SK-N-SH treated with all-trans-retinoic acid at 6 μM for 48 hours (cell line): ENCODE data around the gene NLGN4X.

Experiments used
- ATAC-seq: fragments of 200-7000 bp; cut with Tn5 transposase; 3 replicates; pipeline ENCODE4 v1.9.1; 2020; ENCODE audit warnings: mild to moderate bottlenecking, moderate library complexity
- ARNTL ChIP-seq: fragments of 450-650 bp; formaldehyde crosslinking; IDR thresholded peaks from 2 replicates; pipeline ENCODE4 v1.5.0; 2020; ENCODE audit warnings: low read depth, mild to moderate bottlenecking, moderate library complexity, borderline replicate concordance
- BACH2 ChIP-seq: fragments of 250-450 bp; sonication (Bioruptor Pico); IDR thresholded peaks from 2 replicates; pipeline ENCODE4 v1.9.0; 2021; ENCODE audit warnings: mild to moderate bottlenecking, borderline replicate concordance
- CSDC2 ChIP-seq: fragments of 250-450 bp; sonication (Bioruptor Pico); IDR thresholded peaks from 2 replicates; pipeline ENCODE4 v1.5.0; 2020; ENCODE audit warnings: mild to moderate bottlenecking, moderate library complexity
- ESRRG ChIP-seq: fragments of 250-450 bp; sonication (Bioruptor Pico); IDR thresholded peaks from 2 replicates; pipeline ENCODE4 v1.6.1; 2021; ENCODE audit warnings: mild to moderate bottlenecking
- GLIS3 ChIP-seq: fragments of 250-450 bp; sonication (Bioruptor Pico); IDR thresholded peaks from 2 replicates; pipeline ENCODE4 v1.5.0; 2020; ENCODE audit warnings: mild to moderate bottlenecking, moderate library complexity
- ISL1 ChIP-seq: fragments of 250-450 bp; sonication (Bioruptor Pico); IDR thresholded peaks from 2 replicates; pipeline ENCODE4 v2.1.2; 2022; ENCODE audit warnings: mild to moderate bottlenecking, moderate library complexity
- OSR1 ChIP-seq: fragments of 250-450 bp; sonication (Bioruptor Pico); IDR thresholded peaks from 2 replicates; pipeline ENCODE4 v1.8.0; 2022; ENCODE audit warnings: moderate library complexity, mild to moderate bottlenecking, inconsistent platforms
- PATZ1 ChIP-seq: fragments of 250-450 bp; sonication (Bioruptor Pico); IDR thresholded peaks from 2 replicates; pipeline ENCODE4 v1.8.0; 2020; ENCODE audit warnings: mild to moderate bottlenecking, moderate library complexity, borderline replicate concordance
- RARB ChIP-seq: fragments of 250-450 bp; sonication (Bioruptor Pico); IDR thresholded peaks from 2 replicates; pipeline ENCODE4 v1.8.0; 2021; ENCODE audit warnings: mild to moderate bottlenecking, moderate library complexity
- TCF4 ChIP-seq: fragments of 250-450 bp; sonication (Bioruptor Pico); IDR thresholded peaks from 2 replicates; pipeline ENCODE4 v1.8.0; 2021; ENCODE audit warnings: mild to moderate bottlenecking, moderate library complexity, borderline replicate concordance
- TOX ChIP-seq: fragments of 250-450 bp; sonication (Bioruptor Pico); IDR thresholded peaks from 2 replicates; pipeline ENCODE4 v1.8.0; 2021; ENCODE audit warnings: mild to moderate bottlenecking, moderate library complexity, borderline replicate concordance
- TSHZ2 ChIP-seq: fragments of 250-450 bp; sonication (Bioruptor Pico); IDR thresholded peaks from 2 replicates; pipeline ENCODE4 v1.5.0; 2020; ENCODE audit warnings: mild to moderate bottlenecking, moderate library complexity
- ZC3H10 ChIP-seq: fragments of 250-450 bp; sonication (Bioruptor Pico); IDR thresholded peaks from 2 replicates; pipeline ENCODE4 v1.5.1; 2021; ENCODE audit warnings: mild to moderate bottlenecking, moderate library complexity
- ZFP3 ChIP-seq: fragments of 250-450 bp; sonication (Bioruptor Pico); IDR thresholded peaks from 2 replicates; pipeline ENCODE4 v1.5.0; 2020; ENCODE audit warnings: mild to moderate bottlenecking, moderate library complexity
- ZFP30 ChIP-seq: fragments of 450-650 bp; formaldehyde crosslinking; IDR thresholded peaks from 2 replicates; pipeline ENCODE4 v1.5.0; 2022; ENCODE audit warnings: mild to moderate bottlenecking, moderate library complexity
- ZNF565 ChIP-seq: fragments of 450-650 bp; formaldehyde crosslinking; conservative IDR thresholded peaks from 2 replicates; pipeline ENCODE4 v1.5.0; 2020; ENCODE audit warnings: low read depth, mild to moderate bottlenecking, moderate library complexity
- ZNF8 ChIP-seq: fragments of 450-650 bp; formaldehyde crosslinking; IDR thresholded peaks from 2 replicates; pipeline ENCODE4 v1.5.0; 2020; ENCODE audit warnings: mild to moderate bottlenecking, moderate library complexity

The NLGN4X gene

GRCh38 chrX:6227935-6228334 lies 732 bp downstream of the NLGN4X start (continued):
- no peak for TF ChIP-seq ISL1 (CRISPR knock-in tag)

- TF ChIP-seq TSHZ2 (CRISPR knock-in tag) (no peak), TOX (no peak), BACH2 (CRISPR knock-in tag) (no peak), ZC3H10 (no peak), ISL1 (CRISPR knock-in tag) (no peak), PATZ1 (no peak), GLIS3 (CRISPR knock-in tag) (no peak), TCF4 (CRISPR knock-in tag) (no peak), ARNTL (CRISPR knock-in tag) (no peak), ESRRG (CRISPR knock-in tag) (no peak), OSR1 (CRISPR knock-in tag) (no peak), ZFP30 (CRISPR knock-in tag) (no peak), RARB (no peak)
- ATAC-seq = no peak
Measured at GRCh38 chrX:6227453-6227835, 1.2 kb downstream of the NLGN4X start.

GRCh38 chrX:6226596-6227452 lies 1.8 kb downstream of the NLGN4X start:
- TF ChIP-seq TOX (no peak), ISL1 (CRISPR knock-in tag) (no peak), PATZ1 (no peak)
- ATAC-seq = no peak; the same call in 2 of the 3 replicates

GRCh38 chrX:6225911-6226595 lies 2.6 kb downstream of the NLGN4X start:
- TF ChIP-seq OSR1 (CRISPR knock-in tag) = no peak
- no peak for TF ChIP-seq ZNF8 (CRISPR knock-in tag)
- TF ChIP-seq ZNF565 (CRISPR knock-in tag) = no peak
- TF ChIP-seq ZFP3 = no peak
- no peak for TF ChIP-seq ESRRG (CRISPR knock-in tag)
- TF ChIP-seq TSHZ2 (CRISPR knock-in tag) = no peak
- no peak for TF ChIP-seq CSDC2 (CRISPR knock-in tag)
- ATAC-seq = no peak
